Measurements from ENCODE around the gene HSBP1. TPM values are rescaled to one million over a fixed set of nuclear protein-coding genes. Genes with fewer than 3 reads are reported as not detected.

HSBP1 gene
- total and polyA plus RNA-seq, 2 of the 13 experiments (the other 11 are each of a cell fraction or from before 2014, with no cell fraction given), result 249 to 292 TPM

GRCh38 chr16:83840060-83840617 lies 32.4 kb downstream of the HSBP1 start:
- BruUV-seq (replicated peaks), result no TSS peak
- no peaks in the 10 kb centered on the region for H3K36me3 ChIP-seq (replicated peaks in 1 of 2; ENCODE audit: control insufficient read depth in 1 of 2, insufficient read depth in 2 of 2, low read length in 2 of 2)
- H3K4me3 ChIP-seq (replicated peaks in 1 of 3; ENCODE audit: insufficient read depth in 1 of 3, low read depth in 2 of 3, low read length in 3 of 3), result no peak overlapping the region
- H3K27ac ChIP-seq (ENCODE audit: extremely low read length, insufficient read depth, low read length), result no peak overlapping the region
- TF ChIP-seq NPAS2 (CRISPR knock-in tag; IDR thresholded peaks at IDR 0.05; ENCODE audit: borderline replicate concordance) (no peak), SRY (CRISPR knock-in tag; IDR thresholded peaks at IDR 0.05) (no peak), RFX3 (CRISPR knock-in tag; IDR thresholded peaks at IDR 0.05) (no peak), FLYWCH1 (CRISPR knock-in tag; IDR thresholded peaks at IDR 0.05) (no peak), ZXDC (CRISPR knock-in tag; IDR thresholded peaks at IDR 0.05) (no peak), ZIK1 (CRISPR knock-in tag; IDR thresholded peaks at IDR 0.05; ENCODE audit: borderline replicate concordance, low read depth) (no peak), ZNF296 (CRISPR knock-in tag; conservative IDR thresholded peaks at IDR 0.05) (no peak), ZNF780A (CRISPR knock-in tag; IDR thresholded peaks at IDR 0.05) (no peak), ZNF800 (CRISPR knock-in tag; IDR thresholded peaks at IDR 0.05) (no peak), ZNF703 (CRISPR knock-in tag; IDR thresholded peaks at IDR 0.05; ENCODE audit: borderline replicate concordance) (no peak), KDM3A (CRISPR knock-in tag; IDR thresholded peaks at IDR 0.05; ENCODE audit: low read depth) (no peak), POLR2AphosphoS2 (IDR thresholded peaks at IDR 0.05; ENCODE audit: low read depth, low read length) (no peak), CSRNP1 (CRISPR knock-in tag; IDR thresholded peaks at IDR 0.05) (no peak), MTF1 (CRISPR knock-in tag; IDR thresholded peaks at IDR 0.05) (no peak), FOXC1 (CRISPR knock-in tag; IDR thresholded peaks at IDR 0.05; ENCODE audit: borderline replicate concordance) (no peak)
- TF ChIP-seq, protein P1, sequence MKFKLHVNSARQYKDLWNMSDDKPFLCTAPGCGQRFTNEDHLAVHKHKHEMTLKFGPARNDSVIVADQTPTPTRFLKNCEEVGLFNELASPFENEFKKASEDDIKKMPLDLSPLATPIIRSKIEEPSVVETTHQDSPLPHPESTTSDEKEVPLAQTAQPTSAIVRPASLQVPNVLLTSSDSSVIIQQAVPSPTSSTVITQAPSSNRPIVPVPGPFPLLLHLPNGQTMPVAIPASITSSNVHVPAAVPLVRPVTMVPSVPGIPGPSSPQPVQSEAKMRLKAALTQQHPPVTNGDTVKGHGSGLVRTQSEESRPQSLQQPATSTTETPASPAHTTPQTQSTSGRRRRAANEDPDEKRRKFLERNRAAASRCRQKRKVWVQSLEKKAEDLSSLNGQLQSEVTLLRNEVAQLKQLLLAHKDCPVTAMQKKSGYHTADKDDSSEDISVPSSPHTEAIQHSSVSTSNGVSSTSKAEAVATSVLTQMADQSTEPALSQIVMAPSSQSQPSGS (CRISPR knock-in tag; IDR thresholded peaks at IDR 0.05), result no peak
- no peaks in the 10 kb centered on the region for H3K79me2 ChIP-seq (ENCODE audit: insufficient read depth, low read length)
- H3K4me2 ChIP-seq (ENCODE audit: low read depth, low read length), result no peak overlapping the region
- H4K20me1 ChIP-seq (ENCODE audit: insufficient read depth, low read length), result no peaks in the 10 kb centered on the region
- POLR2A ChIA-PET, result no interaction called here
- 10% methylated on average over 4 of the region's 4 CpGs for WGBS (ENCODE audit: low lambda C conversion rate)
- no peak overlapping the region for H3K9ac ChIP-seq (ENCODE audit: insufficient read depth, low read depth, low read length)
- CTCF ChIA-PET (ENCODE audit: low intra/inter-chr PET ratio, low total read pairs), result no interaction called here
- in situ Hi-C loops (cut with HindIII; ENCODE audit: extremely low pct_ligation_motif_present, low pct_unique_long_range_greater_than_20kb), result no loop called here
- H3K27me3 ChIP-seq (ENCODE audit: control insufficient read depth in 1 of 2, insufficient read depth in 2 of 2, low read length in 2 of 2), result peaks cover 0 to 43% of the 10 kb centered on the region in 2 experiments; a peak in 3 of 5 replicates
- H2AFZ ChIP-seq (ENCODE audit: low read length), result no peak overlapping the region
- no peaks in the 10 kb centered on the region for H3K4me1 ChIP-seq (ENCODE audit: insufficient read depth, low read length)
- H3K9me3 ChIP-seq (ENCODE audit: low read length), result no peaks in the 10 kb centered on the region
- intact Hi-C loops (cut with micrococcal nuclease; ENCODE audit: unreplicated experiment), result no loop called here
- DNase-seq (ENCODE audit: low spot score), result no peak
- no peak for ATAC-seq
- FAIRE-seq, result no peak
